Measurements from ENCODE around the gene CLDN11.

The CLDN11 gene

GRCh38 chr3:170437696-170438407 is 19.2 kb downstream of the CLDN11 start:
- Histone ChIP-seq H2BK5ac (ENCODE audit: low read length) (no peak overlapping the region), H3K4me2 (ENCODE audit: low read length) (no peak overlapping the region), H4K5ac (ENCODE audit: low read length) (no peak overlapping the region), H3K4ac (ENCODE audit: low read depth, low read length) (no peak overlapping the region), H3K36me3 (ENCODE audit: control insufficient read depth, insufficient read depth, low read length) (no peaks in the 10 kb centered on the region), H3K27me3 (ENCODE audit: insufficient read depth, low read length, poor library complexity) (no peaks in the 10 kb centered on the region), H4K8ac (ENCODE audit: low read depth, low read length) (no peak overlapping the region), H3K27ac (ENCODE audit: low read depth, low read length) (no peak overlapping the region), H3K56ac (ENCODE audit: low read length) (no peak overlapping the region), H2AK5ac (ENCODE audit: low read length) (no peak overlapping the region), H2BK15ac (replicated peaks; ENCODE audit: low read depth) (no peak overlapping the region), H3K9ac (ENCODE audit: low read length) (no peak overlapping the region), H3K18ac (ENCODE audit: low read length) (no peak overlapping the region), H3K79me1 (ENCODE audit: low read length) (no peaks in the 10 kb centered on the region), H3K23ac (ENCODE audit: low read length) (no peak overlapping the region), H3K4me3 (ENCODE audit: low read length) (no peak overlapping the region), H3K79me2 (ENCODE audit: control insufficient read depth, insufficient read depth, low read length) (no peaks in the 10 kb centered on the region), H2BK120ac (ENCODE audit: low read depth, low read length) (no peak overlapping the region), H3K4me1 (ENCODE audit: control insufficient read depth, low read depth, low read length) (no peaks in the 10 kb centered on the region)
- peak; percentile 60 for DNase-seq
- no CpG with 5 or more reads among the region's 10 CpGs for WGBS (ENCODE audit: extremely low coverage, insufficient coverage, low lambda C conversion rate)

GRCh38 chr3:170438836-170439235 is 20.2 kb downstream of the CLDN11 start:
- Histone ChIP-seq H3K79me1 (ENCODE audit: low read length) (no peaks in the 10 kb centered on the region), H3K4me3 (ENCODE audit: low read length) (no peak overlapping the region), H3K18ac (ENCODE audit: low read length) (no peak overlapping the region), H3K56ac (ENCODE audit: low read length) (no peak overlapping the region), H2BK5ac (ENCODE audit: low read length) (no peak overlapping the region), H4K5ac (ENCODE audit: low read length) (no peak overlapping the region), H3K4ac (ENCODE audit: low read depth, low read length) (no peak overlapping the region), H3K27ac (ENCODE audit: low read depth, low read length) (no peak overlapping the region), H3K4me1 (ENCODE audit: control insufficient read depth, low read depth, low read length) (no peaks in the 10 kb centered on the region), H3K23ac (ENCODE audit: low read length) (no peak overlapping the region), H3K27me3 (ENCODE audit: insufficient read depth, low read length, poor library complexity) (no peaks in the 10 kb centered on the region), H2AK5ac (ENCODE audit: low read length) (no peak overlapping the region), H4K8ac (ENCODE audit: low read depth, low read length) (no peak overlapping the region), H3K9ac (ENCODE audit: low read length) (no peak overlapping the region), H2BK15ac (replicated peaks; ENCODE audit: low read depth) (no peak overlapping the region), H3K79me2 (ENCODE audit: control insufficient read depth, insufficient read depth, low read length) (no peaks in the 10 kb centered on the region), H3K4me2 (ENCODE audit: low read length) (no peak overlapping the region), H3K36me3 (ENCODE audit: control insufficient read depth, insufficient read depth, low read length) (no peaks in the 10 kb centered on the region), H2BK120ac (ENCODE audit: low read depth, low read length) (no peak overlapping the region)
- no CpG with 5 or more reads among the region's 1 CpG for WGBS (ENCODE audit: extremely low coverage, insufficient coverage, low lambda C conversion rate)
- no peak for DNase-seq

GRCh38 chr3:170440344-170440743 is 21.7 kb downstream of the CLDN11 start:
- Histone ChIP-seq H3K18ac (ENCODE audit: low read length) (no peak overlapping the region), H3K36me3 (ENCODE audit: control insufficient read depth, insufficient read depth, low read length) (no peaks in the 10 kb centered on the region), H3K4ac (ENCODE audit: low read depth, low read length) (no peak overlapping the region), H4K5ac (ENCODE audit: low read length) (no peak overlapping the region), H3K4me3 (ENCODE audit: low read length) (no peak overlapping the region), H4K8ac (ENCODE audit: low read depth, low read length) (no peak overlapping the region), H2BK15ac (replicated peaks; ENCODE audit: low read depth) (no peak overlapping the region), H3K4me2 (ENCODE audit: low read length) (no peak overlapping the region), H3K9ac (ENCODE audit: low read length) (no peak overlapping the region), H2BK5ac (ENCODE audit: low read length) (no peak overlapping the region), H3K56ac (ENCODE audit: low read length) (no peak overlapping the region), H2BK120ac (ENCODE audit: low read depth, low read length) (no peak overlapping the region), H3K79me2 (ENCODE audit: control insufficient read depth, insufficient read depth, low read length) (no peaks in the 10 kb centered on the region), H3K27me3 (ENCODE audit: insufficient read depth, low read length, poor library complexity) (no peaks in the 10 kb centered on the region), H3K23ac (ENCODE audit: low read length) (no peak overlapping the region), H2AK5ac (ENCODE audit: low read length) (no peak overlapping the region), H3K4me1 (ENCODE audit: control insufficient read depth, low read depth, low read length) (no peaks in the 10 kb centered on the region), H3K79me1 (ENCODE audit: low read length) (no peaks in the 10 kb centered on the region), H3K27ac (ENCODE audit: low read depth, low read length) (no peak overlapping the region)
- no CpG with 5 or more reads among the region's 2 CpGs for WGBS (ENCODE audit: extremely low coverage, insufficient coverage, low lambda C conversion rate)
- no peak for DNase-seq

- no peaks in the 10 kb centered on the region for H3K27me3 ChIP-seq (ENCODE audit: insufficient read depth, low read length, poor library complexity)
- H3K4me1 ChIP-seq (ENCODE audit: control insufficient read depth, low read depth, low read length) = no peaks in the 10 kb centered on the region
- no peak overlapping the region for H2BK120ac ChIP-seq (ENCODE audit: low read depth, low read length)
- no peak overlapping the region for H3K4me2 ChIP-seq (ENCODE audit: low read length)
- DNase-seq = no peak
- H3K27ac ChIP-seq (ENCODE audit: low read depth, low read length) = no peak overlapping the region
- no peak overlapping the region for H3K18ac ChIP-seq (ENCODE audit: low read length)
- H2BK15ac ChIP-seq (replicated peaks; ENCODE audit: low read depth) = no peak overlapping the region
- H3K9ac ChIP-seq (ENCODE audit: low read length) = no peak overlapping the region
- no peaks in the 10 kb centered on the region for H3K79me2 ChIP-seq (ENCODE audit: control insufficient read depth, insufficient read depth, low read length)
- no peak overlapping the region for H4K8ac ChIP-seq (ENCODE audit: low read depth, low read length)
- H3K36me3 ChIP-seq (ENCODE audit: control insufficient read depth, insufficient read depth, low read length) = no peaks in the 10 kb centered on the region
- H2BK5ac ChIP-seq (ENCODE audit: low read length) = no peak overlapping the region
- H3K4ac ChIP-seq (ENCODE audit: low read depth, low read length) = no peak overlapping the region
- H3K79me1 ChIP-seq (ENCODE audit: low read length) = no peaks in the 10 kb centered on the region
- WGBS (ENCODE audit: extremely low coverage, insufficient coverage, low lambda C conversion rate) = no CpG with 5 or more reads among the region's 4 CpGs
- no peak overlapping the region for H3K56ac ChIP-seq (ENCODE audit: low read length)
- H3K23ac ChIP-seq (ENCODE audit: low read length) = no peak overlapping the region
- H2AK5ac ChIP-seq (ENCODE audit: low read length) = no peak overlapping the region
- no peak overlapping the region for H4K5ac ChIP-seq (ENCODE audit: low read length)
- no peak overlapping the region for H3K4me3 ChIP-seq (ENCODE audit: low read length)
These were observed 22.7 kb downstream of the CLDN11 start for GRCh38 chr3:170441412-170441811.

- DNase-seq = no peak
- H3K27ac ChIP-seq (ENCODE audit: low read depth, low read length) = no peak overlapping the region
- no peak overlapping the region for H4K5ac ChIP-seq (ENCODE audit: low read length)
- no peak overlapping the region for H2BK120ac ChIP-seq (ENCODE audit: low read depth, low read length)
- H3K23ac ChIP-seq (ENCODE audit: low read length) = no peak overlapping the region
- H3K4me2 ChIP-seq (ENCODE audit: low read length) = no peak overlapping the region
- H2BK15ac ChIP-seq (replicated peaks; ENCODE audit: low read depth) = no peak overlapping the region
- H3K79me2 ChIP-seq (ENCODE audit: control insufficient read depth, insufficient read depth, low read length) = no peaks in the 10 kb centered on the region
- H3K18ac ChIP-seq (ENCODE audit: low read length) = no peak overlapping the region
- no peak overlapping the region for H3K4me3 ChIP-seq (ENCODE audit: low read length)
- no peak overlapping the region for H3K56ac ChIP-seq (ENCODE audit: low read length)
- no peak overlapping the region for H2BK5ac ChIP-seq (ENCODE audit: low read length)
- no peaks in the 10 kb centered on the region for H3K27me3 ChIP-seq (ENCODE audit: insufficient read depth, low read length, poor library complexity)
- H3K79me1 ChIP-seq (ENCODE audit: low read length) = no peaks in the 10 kb centered on the region
- H3K4me1 ChIP-seq (ENCODE audit: control insufficient read depth, low read depth, low read length) = no peaks in the 10 kb centered on the region
- H3K4ac ChIP-seq (ENCODE audit: low read depth, low read length) = no peak overlapping the region
- no peak overlapping the region for H4K8ac ChIP-seq (ENCODE audit: low read depth, low read length)
- no peak overlapping the region for H3K9ac ChIP-seq (ENCODE audit: low read length)
- no peak overlapping the region for H2AK5ac ChIP-seq (ENCODE audit: low read length)
- no peaks in the 10 kb centered on the region for H3K36me3 ChIP-seq (ENCODE audit: control insufficient read depth, insufficient read depth, low read length)
These were observed 24.3 kb downstream of the CLDN11 start for GRCh38 chr3:170442947-170443346.

GRCh38 chr3:170443457-170443856 is 24.8 kb downstream of the CLDN11 start:
- Histone ChIP-seq H3K4me1 (ENCODE audit: control insufficient read depth, low read depth, low read length) (no peaks in the 10 kb centered on the region), H4K8ac (ENCODE audit: low read depth, low read length) (no peak overlapping the region), H3K36me3 (ENCODE audit: control insufficient read depth, insufficient read depth, low read length) (no peaks in the 10 kb centered on the region), H3K27ac (ENCODE audit: low read depth, low read length) (no peak overlapping the region), H4K5ac (ENCODE audit: low read length) (no peak overlapping the region), H3K9ac (ENCODE audit: low read length) (no peak overlapping the region), H2BK5ac (ENCODE audit: low read length) (no peak overlapping the region), H3K56ac (ENCODE audit: low read length) (no peak overlapping the region), H3K4me2 (ENCODE audit: low read length) (no peak overlapping the region), H2BK120ac (ENCODE audit: low read depth, low read length) (no peak overlapping the region), H3K27me3 (ENCODE audit: insufficient read depth, low read length, poor library complexity) (no peaks in the 10 kb centered on the region), H2AK5ac (ENCODE audit: low read length) (no peak overlapping the region), H3K79me2 (ENCODE audit: control insufficient read depth, insufficient read depth, low read length) (no peaks in the 10 kb centered on the region), H3K18ac (ENCODE audit: low read length) (no peak overlapping the region), H2BK15ac (replicated peaks; ENCODE audit: low read depth) (no peak overlapping the region), H3K4ac (ENCODE audit: low read depth, low read length) (no peak overlapping the region), H3K4me3 (ENCODE audit: low read length) (no peak overlapping the region), H3K79me1 (ENCODE audit: low read length) (no peaks in the 10 kb centered on the region), H3K23ac (ENCODE audit: low read length) (no peak overlapping the region)
- no peak for DNase-seq
